Subcutaneous adipose tissue (tissue), 4 donors: Measurements from ENCODE around the gene HECW1. TPM values are rescaled to one million over a fixed set of nuclear protein-coding genes. Genes with fewer than 3 reads are reported as not detected.

Experiments
- total RNA-seq, 4 donors: library from RNA; depleted of rRNA; stranded (reverse); fragments of >200 nt; gene quantifications; one replicate each; pipeline ENCODE4 v1.1.0, GENCODE V29; 2016
- TF ChIP-seq, protein P1 (sequence below): fragments of 450-650 bp; IDR thresholded peaks from one replicate; pipeline ENCODE4 v1.5.1; 2016; ENCODE audit warnings: low read depth, mild to moderate bottlenecking, control low read depth, antibody characterized with exemption, moderate library complexity

The HECW1 gene
- total RNA-seq, 4 donors from 2014 or later, result 0.38 to 2.2 (median 0.80) TPM

DNA sequence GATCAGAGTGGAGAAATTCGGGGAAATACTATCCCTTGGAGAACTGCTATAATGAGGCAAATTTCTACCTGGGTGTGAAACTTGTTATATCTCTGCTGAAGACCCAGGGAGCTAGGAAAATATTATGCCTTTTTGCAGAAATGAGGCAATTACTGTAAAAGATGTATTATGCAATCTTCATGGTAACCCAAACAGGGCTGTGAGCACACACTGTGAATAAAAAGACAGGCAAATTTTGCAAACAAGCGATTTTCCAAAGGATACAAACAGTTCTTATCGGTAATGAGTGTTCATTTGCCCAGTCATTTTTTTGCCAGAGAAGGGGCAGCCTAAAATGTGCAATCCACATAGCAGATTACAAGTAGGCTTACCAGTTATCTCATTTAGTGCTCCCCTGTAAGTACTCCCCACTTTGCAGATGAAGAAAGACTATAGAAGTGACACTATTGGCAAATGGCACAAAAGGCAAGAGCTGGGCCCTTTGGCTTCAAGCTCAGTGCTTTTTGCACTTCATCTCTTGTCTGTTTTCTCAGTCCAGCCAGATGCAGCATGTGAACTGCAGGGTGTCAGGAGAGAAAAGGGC is 205.8 kb downstream of the HECW1 start:
- TF ChIP-seq, protein P1, sequence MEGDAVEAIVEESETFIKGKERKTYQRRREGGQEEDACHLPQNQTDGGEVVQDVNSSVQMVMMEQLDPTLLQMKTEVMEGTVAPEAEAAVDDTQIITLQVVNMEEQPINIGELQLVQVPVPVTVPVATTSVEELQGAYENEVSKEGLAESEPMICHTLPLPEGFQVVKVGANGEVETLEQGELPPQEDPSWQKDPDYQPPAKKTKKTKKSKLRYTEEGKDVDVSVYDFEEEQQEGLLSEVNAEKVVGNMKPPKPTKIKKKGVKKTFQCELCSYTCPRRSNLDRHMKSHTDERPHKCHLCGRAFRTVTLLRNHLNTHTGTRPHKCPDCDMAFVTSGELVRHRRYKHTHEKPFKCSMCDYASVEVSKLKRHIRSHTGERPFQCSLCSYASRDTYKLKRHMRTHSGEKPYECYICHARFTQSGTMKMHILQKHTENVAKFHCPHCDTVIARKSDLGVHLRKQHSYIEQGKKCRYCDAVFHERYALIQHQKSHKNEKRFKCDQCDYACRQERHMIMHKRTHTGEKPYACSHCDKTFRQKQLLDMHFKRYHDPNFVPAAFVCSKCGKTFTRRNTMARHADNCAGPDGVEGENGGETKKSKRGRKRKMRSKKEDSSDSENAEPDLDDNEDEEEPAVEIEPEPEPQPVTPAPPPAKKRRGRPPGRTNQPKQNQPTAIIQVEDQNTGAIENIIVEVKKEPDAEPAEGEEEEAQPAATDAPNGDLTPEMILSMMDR, result no peak

DNA sequence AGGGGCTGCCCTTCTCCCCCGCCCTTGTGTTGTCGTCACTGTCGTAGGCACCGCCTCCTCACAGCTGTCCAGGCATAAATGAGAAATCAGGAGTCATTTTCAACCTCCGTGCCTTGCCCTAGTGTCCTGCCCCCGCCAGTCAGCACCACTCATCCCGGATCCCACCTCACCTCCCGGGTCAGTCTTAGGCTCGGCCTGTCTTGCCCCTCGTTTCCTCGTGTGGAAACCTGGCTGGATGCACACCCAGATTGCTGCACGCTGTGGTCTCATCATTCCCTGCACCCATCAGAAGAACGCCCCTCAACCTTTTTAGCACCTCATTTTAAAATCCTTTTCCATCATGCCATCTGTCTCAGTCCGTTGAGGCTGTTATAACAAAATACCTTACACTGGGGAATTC is 213.1 kb downstream of the HECW1 start:
- TF ChIP-seq, protein P1, result no peak

GRCh38 chr7:43328336-43328735 is 215.9 kb downstream of the HECW1 start:
- TF ChIP-seq, protein P1, result no peak

DNA sequence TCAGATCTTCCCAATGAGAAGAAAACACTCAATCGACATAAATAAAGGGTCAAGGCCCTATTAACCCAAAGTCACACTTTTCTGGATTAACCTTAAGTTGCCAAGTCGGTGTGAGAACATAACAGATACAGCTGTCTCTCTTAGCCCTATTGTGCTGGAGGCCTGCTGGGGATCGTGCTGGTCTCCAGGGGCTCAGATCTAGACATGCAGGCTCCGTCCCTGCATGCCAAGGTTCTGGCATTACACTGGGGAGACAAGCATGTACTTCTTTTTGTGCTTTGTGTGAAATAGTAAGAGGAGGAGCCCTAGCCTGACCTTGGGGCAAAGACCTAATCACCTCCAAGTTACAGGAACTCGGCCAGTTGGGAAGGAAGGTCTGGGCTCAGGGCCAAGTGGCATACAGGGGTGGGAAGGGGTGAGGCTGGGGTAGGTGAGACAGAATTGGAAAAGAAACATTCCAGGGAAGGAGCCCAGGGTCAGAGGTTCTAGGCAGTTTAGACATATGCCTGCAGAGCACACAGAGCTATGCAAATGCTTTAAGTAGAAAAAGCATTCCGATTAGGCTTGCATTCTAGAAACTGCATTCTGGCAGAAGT is 216.4 kb downstream of the HECW1 start:
- TF ChIP-seq, protein P1, result no peak

- TF ChIP-seq, protein P1, result no peak
Observed at GRCh38 chr7:43332193-43332796, 219.8 kb downstream of the HECW1 start.

DNA sequence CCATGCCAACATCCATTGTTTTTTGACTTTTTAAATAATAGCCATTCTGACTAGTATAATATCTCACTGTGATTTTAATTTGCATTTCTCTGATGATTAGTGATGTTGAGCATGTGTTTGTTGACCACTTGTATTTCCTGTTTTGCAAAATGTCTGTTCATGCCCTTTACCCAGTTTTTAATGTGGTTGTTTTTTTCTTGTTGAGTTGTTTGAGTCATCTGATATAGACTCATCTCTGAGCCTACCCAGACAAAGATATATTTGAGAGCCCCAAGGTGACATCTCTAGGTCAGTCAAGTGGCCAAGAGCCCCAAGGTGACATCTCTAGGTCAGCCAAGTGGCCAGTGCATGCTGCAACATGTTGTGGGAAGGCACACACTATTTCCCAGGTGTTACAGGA is 224.7 kb downstream of the HECW1 start:
- TF ChIP-seq, protein P1, result no peak

DNA sequence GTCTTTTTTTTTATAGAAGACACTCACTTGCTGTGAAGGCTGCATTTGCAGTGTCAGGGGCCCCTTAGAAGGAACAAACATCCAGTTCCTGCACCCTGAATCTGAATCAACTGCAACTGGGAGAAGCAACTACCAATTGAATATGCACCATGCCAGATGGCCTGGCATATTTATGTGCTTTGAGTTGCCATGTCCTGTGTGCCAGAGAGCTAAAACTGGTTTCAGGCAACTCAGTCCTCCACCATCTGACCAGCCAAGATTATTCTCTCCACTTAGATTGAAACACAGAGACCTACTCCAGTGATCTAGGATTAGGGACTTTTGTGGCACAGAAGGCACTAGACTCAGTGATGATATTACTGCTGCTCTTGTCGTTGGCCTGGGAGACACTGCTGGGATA is 225.4 kb downstream of the HECW1 start:
- TF ChIP-seq, protein P1, result no peak
